ENCODE measurements around the gene CALY.

DNA sequence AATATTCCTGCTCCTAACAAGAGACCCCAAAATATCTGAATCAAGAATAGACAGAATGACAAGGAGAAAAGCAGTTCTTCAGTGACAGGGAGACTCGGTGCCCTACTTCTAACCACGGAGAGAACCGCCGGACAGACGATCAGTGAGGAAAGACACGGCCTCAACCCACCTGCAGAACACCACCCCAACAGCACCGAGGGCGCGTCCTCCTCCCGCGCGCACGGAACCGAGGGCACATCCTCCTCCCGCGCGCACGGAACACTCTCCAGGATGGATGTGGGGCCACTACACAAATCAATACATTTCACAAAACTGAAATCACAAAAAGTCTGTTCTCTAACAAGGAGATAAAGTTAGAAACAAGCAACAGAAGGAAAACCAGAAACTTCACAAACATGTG lies 50.3 kb downstream of the CALY start:
- TF ChIP-seq, protein P1, sequence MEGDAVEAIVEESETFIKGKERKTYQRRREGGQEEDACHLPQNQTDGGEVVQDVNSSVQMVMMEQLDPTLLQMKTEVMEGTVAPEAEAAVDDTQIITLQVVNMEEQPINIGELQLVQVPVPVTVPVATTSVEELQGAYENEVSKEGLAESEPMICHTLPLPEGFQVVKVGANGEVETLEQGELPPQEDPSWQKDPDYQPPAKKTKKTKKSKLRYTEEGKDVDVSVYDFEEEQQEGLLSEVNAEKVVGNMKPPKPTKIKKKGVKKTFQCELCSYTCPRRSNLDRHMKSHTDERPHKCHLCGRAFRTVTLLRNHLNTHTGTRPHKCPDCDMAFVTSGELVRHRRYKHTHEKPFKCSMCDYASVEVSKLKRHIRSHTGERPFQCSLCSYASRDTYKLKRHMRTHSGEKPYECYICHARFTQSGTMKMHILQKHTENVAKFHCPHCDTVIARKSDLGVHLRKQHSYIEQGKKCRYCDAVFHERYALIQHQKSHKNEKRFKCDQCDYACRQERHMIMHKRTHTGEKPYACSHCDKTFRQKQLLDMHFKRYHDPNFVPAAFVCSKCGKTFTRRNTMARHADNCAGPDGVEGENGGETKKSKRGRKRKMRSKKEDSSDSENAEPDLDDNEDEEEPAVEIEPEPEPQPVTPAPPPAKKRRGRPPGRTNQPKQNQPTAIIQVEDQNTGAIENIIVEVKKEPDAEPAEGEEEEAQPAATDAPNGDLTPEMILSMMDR (IDR thresholded peaks at IDR 0.05), result no peak
- TF ChIP-seq POLR2AphosphoS5 (IDR thresholded peaks at IDR 0.05; ENCODE audit: low read depth, low read length) (no peak), SIN3A (IDR thresholded peaks at IDR 0.05; ENCODE audit: borderline replicate concordance, insufficient read depth, low read depth, low read length) (no peak)
- TF ChIP-seq, protein P2, sequence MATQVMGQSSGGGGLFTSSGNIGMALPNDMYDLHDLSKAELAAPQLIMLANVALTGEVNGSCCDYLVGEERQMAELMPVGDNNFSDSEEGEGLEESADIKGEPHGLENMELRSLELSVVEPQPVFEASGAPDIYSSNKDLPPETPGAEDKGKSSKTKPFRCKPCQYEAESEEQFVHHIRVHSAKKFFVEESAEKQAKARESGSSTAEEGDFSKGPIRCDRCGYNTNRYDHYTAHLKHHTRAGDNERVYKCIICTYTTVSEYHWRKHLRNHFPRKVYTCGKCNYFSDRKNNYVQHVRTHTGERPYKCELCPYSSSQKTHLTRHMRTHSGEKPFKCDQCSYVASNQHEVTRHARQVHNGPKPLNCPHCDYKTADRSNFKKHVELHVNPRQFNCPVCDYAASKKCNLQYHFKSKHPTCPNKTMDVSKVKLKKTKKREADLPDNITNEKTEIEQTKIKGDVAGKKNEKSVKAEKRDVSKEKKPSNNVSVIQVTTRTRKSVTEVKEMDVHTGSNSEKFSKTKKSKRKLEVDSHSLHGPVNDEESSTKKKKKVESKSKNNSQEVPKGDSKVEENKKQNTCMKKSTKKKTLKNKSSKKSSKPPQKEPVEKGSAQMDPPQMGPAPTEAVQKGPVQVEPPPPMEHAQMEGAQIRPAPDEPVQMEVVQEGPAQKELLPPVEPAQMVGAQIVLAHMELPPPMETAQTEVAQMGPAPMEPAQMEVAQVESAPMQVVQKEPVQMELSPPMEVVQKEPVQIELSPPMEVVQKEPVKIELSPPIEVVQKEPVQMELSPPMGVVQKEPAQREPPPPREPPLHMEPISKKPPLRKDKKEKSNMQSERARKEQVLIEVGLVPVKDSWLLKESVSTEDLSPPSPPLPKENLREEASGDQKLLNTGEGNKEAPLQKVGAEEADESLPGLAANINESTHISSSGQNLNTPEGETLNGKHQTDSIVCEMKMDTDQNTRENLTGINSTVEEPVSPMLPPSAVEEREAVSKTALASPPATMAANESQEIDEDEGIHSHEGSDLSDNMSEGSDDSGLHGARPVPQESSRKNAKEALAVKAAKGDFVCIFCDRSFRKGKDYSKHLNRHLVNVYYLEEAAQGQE (IDR thresholded peaks at IDR 0.05; ENCODE audit: insufficient read depth in 1 of 2, low read depth in 2 of 2, low read length in 1 of 2), result no peak
